WTC11 (cell line): ENCODE measurements around the gene SULT6B1.

Experiments used
- ATF1 ChIP-seq: sonication (generic); formaldehyde crosslinking; IDR thresholded peaks from 2 replicates; pipeline ENCODE4 v1.8.1; 2023; ENCODE audit warnings: mild to moderate bottlenecking, moderate library complexity, missing genetic modification reagents
- CBFB ChIP-seq: sonication (generic); formaldehyde crosslinking; IDR thresholded peaks from 2 replicates; pipeline ENCODE4 v1.8.1; 2022; ENCODE audit warnings: mild to moderate bottlenecking, low read depth, missing genetic modification reagents
- CTCF ChIP-seq: fragments of 200-600 bp; IDR thresholded peaks from 2 replicates; pipeline ENCODE4 v1.8.0; 2022; ENCODE audit warnings: antibody characterized with exemption
- E2F5 ChIP-seq: sonication (generic); formaldehyde crosslinking; IDR thresholded peaks from 2 replicates; pipeline ENCODE4 v1.8.1; 2022; ENCODE audit warnings: mild to moderate bottlenecking, moderate library complexity, missing genetic modification reagents
- OVOL2 ChIP-seq: fragments of 250-450 bp; sonication (Bioruptor Pico); IDR thresholded peaks from 2 replicates; pipeline ENCODE4 v1.9.0; 2021; ENCODE audit warnings: mild to moderate bottlenecking, borderline replicate concordance
- TEAD1 ChIP-seq: sonication (generic); formaldehyde crosslinking; IDR thresholded peaks from 2 replicates; pipeline ENCODE4 v1.8.0; 2022; ENCODE audit warnings: mild to moderate bottlenecking, missing genetic modification reagents
- ZNF138 ChIP-seq: sonication (generic); formaldehyde crosslinking; conservative IDR thresholded peaks from 2 replicates; pipeline ENCODE4 v1.8.1; 2022; ENCODE audit warnings: mild to moderate bottlenecking, moderate library complexity, missing genetic modification reagents
- TF ChIP-seq, protein P1 (sequence below): sonication (generic); formaldehyde crosslinking; IDR thresholded peaks from 2 replicates; pipeline ENCODE4 v1.8.0; 2022; ENCODE audit warnings: missing genetic modification reagents
- TF ChIP-seq, protein P2 (sequence below): sonication (generic); formaldehyde crosslinking; IDR thresholded peaks from 2 replicates; pipeline ENCODE4 v1.8.1; 2023; ENCODE audit warnings: mild to moderate bottlenecking, missing genetic modification reagents
- TF ChIP-seq, protein P3 (sequence below): sonication (generic); formaldehyde crosslinking; IDR thresholded peaks from 2 replicates; pipeline ENCODE4 v1.8.1; 2023; ENCODE audit warnings: mild to moderate bottlenecking, moderate library complexity, missing genetic modification reagents
- TF ChIP-seq, protein P4 (sequence below): sonication (generic); formaldehyde crosslinking; IDR thresholded peaks from 2 replicates; pipeline ENCODE4 v1.8.0; 2022; ENCODE audit warnings: mild to moderate bottlenecking, missing genetic modification reagents

- TF ChIP-seq OVOL2 (CRISPR knock-in tag) (no peak), CTCF (no peak), E2F5 (CRISPR knock-in tag) (no peak), CBFB (CRISPR knock-in tag) (no peak), ZNF138 (CRISPR knock-in tag) (no peak), ATF1 (CRISPR knock-in tag) (no peak), TEAD1 (no peak)
- TF ChIP-seq, protein P1, sequence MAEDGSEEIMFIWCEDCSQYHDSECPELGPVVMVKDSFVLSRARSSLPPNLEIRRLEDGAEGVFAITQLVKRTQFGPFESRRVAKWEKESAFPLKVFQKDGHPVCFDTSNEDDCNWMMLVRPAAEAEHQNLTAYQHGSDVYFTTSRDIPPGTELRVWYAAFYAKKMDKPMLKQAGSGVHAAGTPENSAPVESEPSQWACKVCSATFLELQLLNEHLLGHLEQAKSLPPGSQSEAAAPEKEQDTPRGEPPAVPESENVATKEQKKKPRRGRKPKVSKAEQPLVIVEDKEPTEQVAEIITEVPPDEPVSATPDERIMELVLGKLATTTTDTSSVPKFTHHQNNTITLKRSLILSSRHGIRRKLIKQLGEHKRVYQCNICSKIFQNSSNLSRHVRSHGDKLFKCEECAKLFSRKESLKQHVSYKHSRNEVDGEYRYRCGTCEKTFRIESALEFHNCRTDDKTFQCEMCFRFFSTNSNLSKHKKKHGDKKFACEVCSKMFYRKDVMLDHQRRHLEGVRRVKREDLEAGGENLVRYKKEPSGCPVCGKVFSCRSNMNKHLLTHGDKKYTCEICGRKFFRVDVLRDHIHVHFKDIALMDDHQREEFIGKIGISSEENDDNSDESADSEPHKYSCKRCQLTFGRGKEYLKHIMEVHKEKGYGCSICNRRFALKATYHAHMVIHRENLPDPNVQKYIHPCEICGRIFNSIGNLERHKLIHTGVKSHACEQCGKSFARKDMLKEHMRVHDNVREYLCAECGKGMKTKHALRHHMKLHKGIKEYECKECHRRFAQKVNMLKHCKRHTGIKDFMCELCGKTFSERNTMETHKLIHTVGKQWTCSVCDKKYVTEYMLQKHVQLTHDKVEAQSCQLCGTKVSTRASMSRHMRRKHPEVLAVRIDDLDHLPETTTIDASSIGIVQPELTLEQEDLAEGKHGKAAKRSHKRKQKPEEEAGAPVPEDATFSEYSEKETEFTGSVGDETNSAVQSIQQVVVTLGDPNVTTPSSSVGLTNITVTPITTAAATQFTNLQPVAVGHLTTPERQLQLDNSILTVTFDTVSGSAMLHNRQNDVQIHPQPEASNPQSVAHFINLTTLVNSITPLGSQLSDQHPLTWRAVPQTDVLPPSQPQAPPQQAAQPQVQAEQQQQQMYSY (CRISPR knock-in tag): no peak
- TF ChIP-seq, protein P2, sequence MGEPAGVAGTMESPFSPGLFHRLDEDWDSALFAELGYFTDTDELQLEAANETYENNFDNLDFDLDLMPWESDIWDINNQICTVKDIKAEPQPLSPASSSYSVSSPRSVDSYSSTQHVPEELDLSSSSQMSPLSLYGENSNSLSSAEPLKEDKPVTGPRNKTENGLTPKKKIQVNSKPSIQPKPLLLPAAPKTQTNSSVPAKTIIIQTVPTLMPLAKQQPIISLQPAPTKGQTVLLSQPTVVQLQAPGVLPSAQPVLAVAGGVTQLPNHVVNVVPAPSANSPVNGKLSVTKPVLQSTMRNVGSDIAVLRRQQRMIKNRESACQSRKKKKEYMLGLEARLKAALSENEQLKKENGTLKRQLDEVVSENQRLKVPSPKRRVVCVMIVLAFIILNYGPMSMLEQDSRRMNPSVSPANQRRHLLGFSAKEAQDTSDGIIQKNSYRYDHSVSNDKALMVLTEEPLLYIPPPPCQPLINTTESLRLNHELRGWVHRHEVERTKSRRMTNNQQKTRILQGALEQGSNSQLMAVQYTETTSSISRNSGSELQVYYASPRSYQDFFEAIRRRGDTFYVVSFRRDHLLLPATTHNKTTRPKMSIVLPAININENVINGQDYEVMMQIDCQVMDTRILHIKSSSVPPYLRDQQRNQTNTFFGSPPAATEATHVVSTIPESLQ (CRISPR knock-in tag): no peak
- TF ChIP-seq, protein P3, sequence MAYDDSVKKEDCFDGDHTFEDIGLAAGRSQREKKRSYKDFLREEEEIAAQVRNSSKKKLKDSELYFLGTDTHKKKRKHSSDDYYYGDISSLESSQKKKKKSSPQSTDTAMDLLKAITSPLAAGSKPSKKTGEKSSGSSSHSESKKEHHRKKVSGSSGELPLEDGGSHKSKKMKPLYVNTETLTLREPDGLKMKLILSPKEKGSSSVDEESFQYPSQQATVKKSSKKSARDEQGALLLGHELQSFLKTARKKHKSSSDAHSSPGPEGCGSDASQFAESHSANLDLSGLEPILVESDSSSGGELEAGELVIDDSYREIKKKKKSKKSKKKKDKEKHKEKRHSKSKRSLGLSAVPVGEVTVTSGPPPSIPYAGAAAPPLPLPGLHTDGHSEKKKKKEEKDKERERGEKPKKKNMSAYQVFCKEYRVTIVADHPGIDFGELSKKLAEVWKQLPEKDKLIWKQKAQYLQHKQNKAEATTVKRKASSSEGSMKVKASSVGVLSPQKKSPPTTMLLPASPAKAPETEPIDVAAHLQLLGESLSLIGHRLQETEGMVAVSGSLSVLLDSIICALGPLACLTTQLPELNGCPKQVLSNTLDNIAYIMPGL (CRISPR knock-in tag): no peak
- TF ChIP-seq, protein P4, sequence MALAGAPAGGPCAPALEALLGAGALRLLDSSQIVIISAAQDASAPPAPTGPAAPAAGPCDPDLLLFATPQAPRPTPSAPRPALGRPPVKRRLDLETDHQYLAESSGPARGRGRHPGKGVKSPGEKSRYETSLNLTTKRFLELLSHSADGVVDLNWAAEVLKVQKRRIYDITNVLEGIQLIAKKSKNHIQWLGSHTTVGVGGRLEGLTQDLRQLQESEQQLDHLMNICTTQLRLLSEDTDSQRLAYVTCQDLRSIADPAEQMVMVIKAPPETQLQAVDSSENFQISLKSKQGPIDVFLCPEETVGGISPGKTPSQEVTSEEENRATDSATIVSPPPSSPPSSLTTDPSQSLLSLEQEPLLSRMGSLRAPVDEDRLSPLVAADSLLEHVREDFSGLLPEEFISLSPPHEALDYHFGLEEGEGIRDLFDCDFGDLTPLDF: no peak
Observed at GRCh38 chr2:37219046-37219445, 30.6 kb upstream of the SULT6B1 start.
